ENCODE data around the gene CDC42. TPM values are rescaled to one million over a fixed set of nuclear protein-coding genes. Genes with fewer than 3 reads are reported as not detected.

The CDC42 gene
- total RNA-seq, 1 experiment from 2014 or later: 198 TPM

DNA sequence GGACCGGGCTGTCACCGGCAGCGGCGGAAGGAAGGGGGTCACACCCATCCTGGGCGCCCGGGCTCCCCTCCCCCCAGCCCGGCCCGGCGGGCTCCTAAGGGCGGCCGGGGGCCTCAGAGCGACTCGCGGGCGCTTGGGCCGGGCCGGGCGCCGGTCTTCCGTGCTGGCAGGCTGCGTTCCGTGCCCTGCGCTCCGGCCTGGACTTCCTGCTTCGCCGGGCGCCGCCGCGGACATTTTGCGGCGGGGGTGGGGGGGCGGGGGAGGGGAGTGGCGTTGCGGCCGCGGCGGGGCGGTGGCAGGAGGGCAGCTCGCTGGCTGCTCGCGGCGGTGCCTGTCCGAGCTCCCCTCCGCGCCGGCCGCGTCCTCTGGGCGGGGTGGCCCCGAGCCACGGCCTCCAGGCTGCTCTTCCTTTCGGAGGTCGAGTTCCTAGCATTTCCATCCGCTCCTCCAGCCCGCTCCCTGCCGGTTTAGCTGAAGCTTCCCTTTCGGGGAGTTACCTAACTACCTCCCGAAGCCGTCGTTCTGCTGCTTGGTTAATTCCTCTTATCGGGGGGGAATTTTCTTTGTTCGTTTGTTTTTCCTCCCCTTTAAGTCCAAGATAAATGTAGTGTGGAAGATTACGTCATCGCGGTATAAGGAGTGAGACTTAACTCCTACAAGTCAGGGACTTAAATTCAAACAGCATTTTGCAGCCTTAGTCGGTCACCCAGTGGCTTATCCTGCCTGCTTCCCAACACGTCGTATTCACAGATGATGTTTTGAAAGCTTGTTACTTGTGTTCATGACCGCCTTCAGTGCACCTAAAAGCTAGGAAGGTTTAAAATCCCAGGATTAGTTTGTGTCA lies 730 bp downstream of the CDC42 start:
- ChIA-PET POLR2A (ENCODE audit: low non-redundant PET) (interaction anchor here (0.5 to 0.7 kb wide), 2 partner anchors 29 to 497 kb away, joined by 3 read pairs; no protein-coding TSS in a partner anchor), CTCF (no interaction called here)
- no peak for TF ChIP-seq EZH2 (IDR thresholded peaks at IDR 0.05; ENCODE audit: borderline replicate concordance, low read depth, low read length, poor library complexity, severe bottlenecking)
- TF ChIP-seq, protein P1, sequence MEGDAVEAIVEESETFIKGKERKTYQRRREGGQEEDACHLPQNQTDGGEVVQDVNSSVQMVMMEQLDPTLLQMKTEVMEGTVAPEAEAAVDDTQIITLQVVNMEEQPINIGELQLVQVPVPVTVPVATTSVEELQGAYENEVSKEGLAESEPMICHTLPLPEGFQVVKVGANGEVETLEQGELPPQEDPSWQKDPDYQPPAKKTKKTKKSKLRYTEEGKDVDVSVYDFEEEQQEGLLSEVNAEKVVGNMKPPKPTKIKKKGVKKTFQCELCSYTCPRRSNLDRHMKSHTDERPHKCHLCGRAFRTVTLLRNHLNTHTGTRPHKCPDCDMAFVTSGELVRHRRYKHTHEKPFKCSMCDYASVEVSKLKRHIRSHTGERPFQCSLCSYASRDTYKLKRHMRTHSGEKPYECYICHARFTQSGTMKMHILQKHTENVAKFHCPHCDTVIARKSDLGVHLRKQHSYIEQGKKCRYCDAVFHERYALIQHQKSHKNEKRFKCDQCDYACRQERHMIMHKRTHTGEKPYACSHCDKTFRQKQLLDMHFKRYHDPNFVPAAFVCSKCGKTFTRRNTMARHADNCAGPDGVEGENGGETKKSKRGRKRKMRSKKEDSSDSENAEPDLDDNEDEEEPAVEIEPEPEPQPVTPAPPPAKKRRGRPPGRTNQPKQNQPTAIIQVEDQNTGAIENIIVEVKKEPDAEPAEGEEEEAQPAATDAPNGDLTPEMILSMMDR (conservative IDR thresholded peaks at IDR 0.05; ENCODE audit: low read depth, low read length): no peak
- Histone ChIP-seq H3K4me3 (ENCODE audit: low read depth, low read length, poor library complexity, severe bottlenecking) (peak overlapping the region; percentile 93), H3K27me3 (replicated peaks; ENCODE audit: insufficient read depth, low read depth, low read length, poor library complexity) (no peaks in the 10 kb centered on the region), H3K4me1 (ENCODE audit: insufficient read depth, low read length, poor library complexity, severe bottlenecking) (peaks cover 10% of the 10 kb centered on the region), H3K27ac (ENCODE audit: low read depth, low read length, poor library complexity, severe bottlenecking) (peak overlapping the region; percentile 92), H3K9me3 (ENCODE audit: low read depth, low read length, poor library complexity, severe bottlenecking) (no peaks in the 10 kb centered on the region), H3K36me3 (ENCODE audit: insufficient read depth, low read length, poor library complexity, severe bottlenecking) (peaks cover 10% of the 10 kb centered on the region)
- peak; percentile 62 for DNase-seq (ENCODE audit: low spot score)
- no TSS peak for BruUV-seq (replicated peaks)
- intact Hi-C loops (cut with micrococcal nuclease; ENCODE audit: unreplicated experiment): no loop called here

DNA sequence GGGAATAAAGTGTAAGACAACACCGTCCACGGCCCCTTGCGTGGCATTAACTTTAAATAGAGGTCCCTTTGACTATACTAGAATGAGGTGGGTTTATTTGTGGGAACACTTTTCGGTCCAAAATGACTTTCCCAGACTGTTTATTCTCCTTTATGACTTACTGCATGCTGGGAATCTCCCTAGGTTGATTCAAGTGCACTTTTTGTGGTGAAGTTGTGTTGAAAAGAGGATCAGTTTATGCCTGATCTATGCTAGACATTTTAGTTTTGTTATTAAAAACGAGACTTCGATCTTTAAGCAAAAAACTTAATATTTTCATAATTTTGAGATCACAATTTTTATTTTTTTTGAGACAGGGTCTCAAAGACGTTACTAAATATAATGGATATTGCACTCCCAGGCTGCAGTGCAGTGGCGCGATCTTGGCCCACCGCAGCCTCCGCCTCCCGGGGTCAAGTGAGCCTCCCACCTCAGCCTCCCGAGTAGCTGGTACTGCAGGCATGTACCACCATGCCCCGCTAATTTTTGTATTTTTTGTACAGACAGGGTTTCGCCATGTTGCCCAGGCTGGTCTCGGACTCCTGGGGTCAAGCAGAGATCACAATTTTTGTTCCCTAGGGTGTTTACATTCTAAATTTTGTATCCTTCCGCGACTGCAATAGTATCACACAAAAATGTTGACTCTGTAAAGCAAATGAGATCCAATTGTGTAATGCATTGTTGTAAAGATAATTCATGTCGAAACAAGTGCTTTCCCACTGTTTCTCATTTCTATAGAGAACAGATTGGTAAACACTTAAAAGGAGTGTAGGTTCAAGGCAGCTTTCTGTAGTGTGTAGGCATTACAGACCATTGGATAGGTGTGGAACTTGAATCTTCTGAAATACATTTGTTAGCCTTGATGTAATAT lies 1.6 kb downstream of the CDC42 start:
- BruUV-seq (replicated peaks): TSS peak; percentile 39
- TF ChIP-seq, protein P1 (conservative IDR thresholded peaks at IDR 0.05; ENCODE audit: low read depth, low read length): no peak
- no peak for TF ChIP-seq EZH2 (IDR thresholded peaks at IDR 0.05; ENCODE audit: borderline replicate concordance, low read depth, low read length, poor library complexity, severe bottlenecking)
- no peaks in the 10 kb centered on the region for H3K27me3 ChIP-seq (replicated peaks; ENCODE audit: insufficient read depth, low read depth, low read length, poor library complexity)
- no peaks in the 10 kb centered on the region for H3K9me3 ChIP-seq (ENCODE audit: low read depth, low read length, poor library complexity, severe bottlenecking)
- DNase-seq (ENCODE audit: low spot score): no peak
- H3K4me1 ChIP-seq (ENCODE audit: insufficient read depth, low read length, poor library complexity, severe bottlenecking): peaks cover 10% of the 10 kb centered on the region
- POLR2A ChIA-PET (ENCODE audit: low non-redundant PET): interaction anchor here (0.5 to 0.7 kb wide), 2 partner anchors 30 to 498 kb away, joined by 3 read pairs; no protein-coding TSS in a partner anchor
- H3K36me3 ChIP-seq (ENCODE audit: insufficient read depth, low read length, poor library complexity, severe bottlenecking): peaks cover 10% of the 10 kb centered on the region
- intact Hi-C loops (cut with micrococcal nuclease; ENCODE audit: unreplicated experiment): no loop called here
- H3K4me3 ChIP-seq (ENCODE audit: low read depth, low read length, poor library complexity, severe bottlenecking): peak overlapping the region; percentile 93
- CTCF ChIA-PET: no interaction called here
- peak overlapping the region; percentile 92 for H3K27ac ChIP-seq (ENCODE audit: low read depth, low read length, poor library complexity, severe bottlenecking)

DNA sequence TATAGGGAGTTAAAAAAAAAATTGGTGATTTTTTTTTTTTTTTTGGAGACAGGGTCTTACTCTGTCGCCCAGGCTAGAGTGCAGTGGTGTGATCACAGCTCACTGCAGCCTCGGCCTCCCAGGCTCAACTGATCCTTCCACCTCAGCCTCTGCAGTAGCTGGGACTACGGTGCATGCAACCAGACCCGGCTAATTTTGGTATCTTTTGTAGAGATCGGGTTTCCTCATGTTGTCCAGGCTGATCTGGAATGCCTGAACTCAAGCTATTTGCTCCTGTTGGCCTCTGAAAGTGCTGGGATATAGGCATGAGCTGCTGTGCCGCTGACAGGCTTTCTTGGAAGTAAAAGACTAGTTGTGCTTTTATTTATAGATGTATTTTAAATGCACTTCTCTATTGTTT lies 3.0 kb downstream of the CDC42 start:
- Histone ChIP-seq H3K36me3 (ENCODE audit: insufficient read depth, low read length, poor library complexity, severe bottlenecking) (peaks cover 10% of the 10 kb centered on the region), H3K4me3 (ENCODE audit: low read depth, low read length, poor library complexity, severe bottlenecking) (no peak overlapping the region), H3K9me3 (ENCODE audit: low read depth, low read length, poor library complexity, severe bottlenecking) (no peaks in the 10 kb centered on the region), H3K4me1 (ENCODE audit: insufficient read depth, low read length, poor library complexity, severe bottlenecking) (peaks cover 14% of the 10 kb centered on the region), H3K27ac (ENCODE audit: low read depth, low read length, poor library complexity, severe bottlenecking) (no peak overlapping the region), H3K27me3 (replicated peaks; ENCODE audit: insufficient read depth, low read depth, low read length, poor library complexity) (no peaks in the 10 kb centered on the region)
- no peak for TF ChIP-seq EZH2 (IDR thresholded peaks at IDR 0.05; ENCODE audit: borderline replicate concordance, low read depth, low read length, poor library complexity, severe bottlenecking)
- TF ChIP-seq, protein P1 (conservative IDR thresholded peaks at IDR 0.05; ENCODE audit: low read depth, low read length): no peak
- ChIA-PET POLR2A (ENCODE audit: low non-redundant PET) (no interaction called here), CTCF (no interaction called here)
- intact Hi-C loops (cut with micrococcal nuclease; ENCODE audit: unreplicated experiment): no loop called here
- no peak for DNase-seq (ENCODE audit: low spot score)
- BruUV-seq (replicated peaks): no TSS peak
